SK-N-SH (cell line): ENCODE data around the gene CIDEC. TPM values are rescaled to one million over a fixed set of nuclear protein-coding genes. Genes with fewer than 3 reads are reported as not detected.

Experiments
- CTCF ChIA-PET: fragments of 300-600, 350-600 bp; formaldehyde crosslinking; extraction: SDS; loops from one replicate; lab custom pipeline; 2021; lab: Yijun Ruan, JAX
- POLR2A ChIA-PET: fragments of 350-600 bp; sonication (Branson Sonifier 250); formaldehyde crosslinking; extraction: SDS; loops from one replicate; lab custom pipeline; 2020; ENCODE audit warnings: antibody characterized with exemption, inconsistent platforms; lab: Yijun Ruan, JAX
- DNase-seq: peaks from one replicate; pipeline ENCODE4 v3.0.0; 2012
- H2AFZ ChIP-seq: fragments of 200-600 bp; sonication (generic); 2 replicates; pipeline ENCODE4 v1.8.1; 2016; ENCODE audit warnings: antibody characterized with exemption, mild to moderate bottlenecking, low read depth
- H3F3A ChIP-seq: fragments of 200-600 bp; sonication (generic); replicated peaks from 2 replicates; pipeline ENCODE3; 2016; ENCODE audit warnings: antibody characterized with exemption, mild to moderate bottlenecking; ENCODE audit not compliant: insufficient read depth
- H3K27ac ChIP-seq, 2 experiments: fragments of 200-500 bp in 1 of 2; fragments of 200-600 bp in 1 of 2; sonication (Bioruptor generic) in 1 of 2; sonication (generic), shearing (Covaris generic) in 1 of 2; 2 replicates each; pipeline versions ENCODE4 v1.5.1 to v1.6.1; 2014 to 2016; ENCODE audit warnings: low read depth in 2 of 2, inconsistent platforms in 1 of 2, low read length in 1 of 2, mild to moderate bottlenecking in 1 of 2, mixed read lengths in 1 of 2
- H3K27me3 ChIP-seq: fragments of 200-600 bp; sonication (generic), shearing (Covaris generic); 2 replicates; pipeline ENCODE4 v1.6.1; 2016; ENCODE audit warnings: mixed run types; ENCODE audit not compliant: insufficient read depth
- H3K36me3 ChIP-seq, 2 experiments: fragments of 200-500 bp in 1 of 2; fragments of 200-600 bp in 1 of 2; sonication (Bioruptor generic) in 1 of 2; sonication (generic) in 1 of 2; replicated peaks in 1 of 2; 2 replicates each; pipeline versions ENCODE3 to v1.5.1; 2014 to 2016; ENCODE audit warnings: low read length in 1 of 2, mild to moderate bottlenecking in 1 of 2; ENCODE audit not compliant: insufficient read depth in 2 of 2, control insufficient read depth in 1 of 2
- H3K4me1 ChIP-seq, 2 experiments: fragments of 200-500 bp in 1 of 2; fragments of 200-600 bp in 1 of 2; sonication (Bioruptor generic) in 1 of 2; sonication (generic), shearing (Covaris generic) in 1 of 2; 2 replicates each; pipeline versions ENCODE4 v1.5.1 to v1.6.1; 2014 to 2016; ENCODE audit warnings: low read depth in 1 of 2, low read length in 1 of 2, mixed run types in 1 of 2; ENCODE audit not compliant: insufficient read depth in 2 of 2, control insufficient read depth in 1 of 2
- H3K4me2 ChIP-seq: fragments of 200-600 bp; sonication (generic), shearing (Covaris generic); 2 replicates; pipeline ENCODE4 v1.6.1; 2017; ENCODE audit warnings: mixed run types
- H3K4me3 ChIP-seq, 2 experiments: fragments of 200-500 bp in 1 of 2; fragments of 200-600 bp in 1 of 2; sonication (Bioruptor generic) in 1 of 2; sonication (generic), shearing (Covaris generic) in 1 of 2; 2 replicates each; pipeline versions ENCODE4 v1.5.1 to v1.8.1; 2014 to 2016; ENCODE audit warnings: low read depth in 2 of 2, inconsistent platforms in 1 of 2, low read length in 1 of 2, mild to moderate bottlenecking in 1 of 2, mixed read lengths in 1 of 2, moderate library complexity in 1 of 2
- H3K79me2 ChIP-seq: fragments of 200-600 bp; sonication (generic); 2 replicates; pipeline ENCODE4 v1.8.1; 2017; ENCODE audit warnings: mild to moderate bottlenecking; ENCODE audit not compliant: insufficient read depth
- H3K9ac ChIP-seq: fragments of 200-600 bp; sonication (generic); 2 replicates; pipeline ENCODE4 v1.6.1; 2017; ENCODE audit warnings: mixed run types
- H3K9me2 ChIP-seq: fragments of 200-600 bp; sonication (generic); 2 replicates; pipeline ENCODE4 v1.6.1; 2017; ENCODE audit warnings: mixed run types
- H3K9me3 ChIP-seq: fragments of 200-600 bp; sonication (generic); 2 replicates; pipeline ENCODE4 v1.6.1; 2017; ENCODE audit warnings: mixed run types, mild to moderate bottlenecking, moderate library complexity
- H4K20me1 ChIP-seq: fragments of 200-600 bp; sonication (generic); 2 replicates; pipeline ENCODE4 v1.6.1; 2017; ENCODE audit warnings: mild to moderate bottlenecking, mixed run types; ENCODE audit not compliant: insufficient read depth
- CHD2 ChIP-seq: fragments of 150-350 bp; IDR thresholded peaks from 2 replicates; pipeline ENCODE4 v1.6.1; 2018; ENCODE audit warnings: low read length; ENCODE audit not compliant: partially characterized antibody
- EP300 ChIP-seq, 2 experiments: IDR thresholded peaks; 2 replicates each; pipeline versions ENCODE4 v1.4.0 to v1.6.1; 2012; ENCODE audit warnings: borderline replicate concordance in 1 of 2, low read depth in 1 of 2, low read length in 1 of 2
- EZH2phosphoT487 ChIP-seq: fragments of 200-600 bp; sonication (generic); IDR thresholded peaks from 2 replicates; pipeline ENCODE4 v1.6.1; 2017; ENCODE audit warnings: low read depth, mixed run types, mild to moderate bottlenecking, antibody characterized with exemption, moderate library complexity, borderline replicate concordance
- FOXM1 ChIP-seq: IDR thresholded peaks from 2 replicates; pipeline ENCODE4 v1.4.0; 2012; ENCODE audit warnings: low read depth, mild to moderate bottlenecking
- MXI1 ChIP-seq: IDR thresholded peaks from 2 replicates; pipeline ENCODE4 v1.6.1; 2012; ENCODE audit warnings: mild to moderate bottlenecking, low read depth, low read length, improper control_type of control experiment
- NRF1 ChIP-seq: IDR thresholded peaks from 2 replicates; pipeline ENCODE4 v1.6.1; 2012; ENCODE audit warnings: low read depth, mild to moderate bottlenecking, low read length
- RAD21 ChIP-seq: IDR thresholded peaks from 2 replicates; pipeline ENCODE4 v1.6.1; 2012; ENCODE audit warnings: mild to moderate bottlenecking, low read length
- RCOR1 ChIP-seq: fragments of 150-350 bp; IDR thresholded peaks from 2 replicates; pipeline ENCODE4 v1.6.1; 2017; ENCODE audit warnings: antibody characterized with exemption, low read length
- RFX5 ChIP-seq: IDR thresholded peaks from 2 replicates; pipeline ENCODE4 v1.6.1; 2012; ENCODE audit warnings: mild to moderate bottlenecking, improper control_type of control experiment, low read length
- SIN3A ChIP-seq: IDR thresholded peaks from 2 replicates; pipeline ENCODE4 v1.6.1; 2012; ENCODE audit warnings: low read depth, mild to moderate bottlenecking, low read length, moderate library complexity, borderline replicate concordance
- SMC3 ChIP-seq: IDR thresholded peaks from 2 replicates; pipeline ENCODE4 v1.6.1; 2012; ENCODE audit warnings: low read depth, low read length, improper control_type of control experiment
- TCF12 ChIP-seq: IDR thresholded peaks from 2 replicates; pipeline ENCODE4 v1.4.0; 2012
- TEAD4 ChIP-seq: IDR thresholded peaks from 2 replicates; pipeline ENCODE4 v1.4.0; 2012; ENCODE audit warnings: mild to moderate bottlenecking, borderline replicate concordance; ENCODE audit not compliant: insufficient read depth
- WGBS: methylation state at CpG from one replicate; pipeline ENCODE4 v1.1.6; 2017; ENCODE audit warnings: low lambda C conversion rate; 5-methylcytosine and 5-hydroxymethylcytosine counted together
- polyA plus RNA-seq, 3 experiments: library from polyadenylated mRNA; depleted of rRNA; stranded (reverse); fragments of >200 nt; gene quantifications; 2 replicates each; pipeline ENCODE4 v1.2.3, GENCODE V29; 2012
- TF ChIP-seq, protein P1 (sequence below): fragments of 150-350 bp; IDR thresholded peaks from 2 replicates; pipeline ENCODE4 v1.6.1; 2017; ENCODE audit warnings: antibody characterized with exemption, low read length, low read depth, borderline replicate concordance
- TF ChIP-seq, protein P2 (sequence below): IDR thresholded peaks from 2 replicates; pipeline ENCODE4 v1.4.0; 2012; ENCODE audit warnings: low read depth, borderline replicate concordance
- TF ChIP-seq, protein P3 (sequence below): IDR thresholded peaks from 2 replicates; pipeline ENCODE4 v1.4.0; 2012; ENCODE audit warnings: low read depth, borderline replicate concordance
- TF ChIP-seq, protein P4 (sequence below): IDR thresholded peaks from 2 replicates; pipeline ENCODE4 v1.6.1; 2012; ENCODE audit warnings: mild to moderate bottlenecking, low read depth, low read length, moderate library complexity
- TF ChIP-seq, protein P5 (sequence below): IDR thresholded peaks from 2 replicates; pipeline ENCODE4; 2012

Gene CIDEC
- polyA plus RNA-seq, 1 of the 3 experiments (the other 2 are of a cell fraction), result not detected

DNA sequence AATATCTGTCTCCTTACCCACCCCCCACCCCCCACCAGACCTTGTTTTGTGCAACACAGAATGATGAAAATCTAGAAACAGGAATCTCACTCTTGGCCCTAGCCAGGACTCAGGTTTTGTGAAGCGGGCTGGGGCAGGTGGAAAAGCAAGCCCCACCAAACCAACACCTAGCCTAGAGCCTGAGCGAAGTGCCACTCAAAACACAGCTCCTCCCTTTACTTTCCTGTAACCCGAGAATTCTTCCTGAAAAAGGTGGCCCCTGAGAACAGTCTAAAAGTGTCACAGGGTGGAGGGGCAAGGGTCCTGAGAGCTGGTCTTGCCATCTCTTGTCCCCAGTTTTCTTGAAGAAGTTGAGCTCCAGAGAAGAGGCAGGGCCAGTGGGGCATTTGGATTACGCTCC, 18.9 kb downstream of the CIDEC start:
- no peaks in the 10 kb centered on the region for H3F3A ChIP-seq
- WGBS, result 96% methylated on average over 4 of the region's 4 CpGs
- H3K4me3 ChIP-seq, result no peak overlapping the region
- H3K9me2 ChIP-seq, result no peaks in the 10 kb centered on the region
- no peaks in the 10 kb centered on the region for H3K79me2 ChIP-seq
- no peaks in the 10 kb centered on the region for H3K27me3 ChIP-seq
- no peaks in the 10 kb centered on the region for H3K9me3 ChIP-seq
- DNase-seq, result no peak
- H4K20me1 ChIP-seq, result no peaks in the 10 kb centered on the region
- ChIA-PET POLR2A (no interaction called here), CTCF (interaction anchor here (0.6 kb wide), 1 partner anchor 12 kb away, joined by 3 read pairs; no protein-coding TSS in a partner anchor)
- TF ChIP-seq, protein P1, sequence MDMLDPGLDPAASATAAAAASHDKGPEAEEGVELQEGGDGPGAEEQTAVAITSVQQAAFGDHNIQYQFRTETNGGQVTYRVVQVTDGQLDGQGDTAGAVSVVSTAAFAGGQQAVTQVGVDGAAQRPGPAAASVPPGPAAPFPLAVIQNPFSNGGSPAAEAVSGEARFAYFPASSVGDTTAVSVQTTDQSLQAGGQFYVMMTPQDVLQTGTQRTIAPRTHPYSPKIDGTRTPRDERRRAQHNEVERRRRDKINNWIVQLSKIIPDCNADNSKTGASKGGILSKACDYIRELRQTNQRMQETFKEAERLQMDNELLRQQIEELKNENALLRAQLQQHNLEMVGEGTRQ, result no peak
- TF ChIP-seq FOXM1 (no peak), EP300 (IDR thresholded peaks at IDR 0.05; ENCODE audit: borderline replicate concordance in 1 of 2, low read depth in 1 of 2, low read length in 1 of 2) (no peak), CHD2 (no peak), TEAD4 (no peak), SIN3A (no peak), RAD21 (no peak), EZH2phosphoT487 (no peak), RCOR1 (no peak), TCF12 (no peak), NRF1 (no peak), MXI1 (no peak), RFX5 (no peak), SMC3 (no peak)
- TF ChIP-seq, protein P2, sequence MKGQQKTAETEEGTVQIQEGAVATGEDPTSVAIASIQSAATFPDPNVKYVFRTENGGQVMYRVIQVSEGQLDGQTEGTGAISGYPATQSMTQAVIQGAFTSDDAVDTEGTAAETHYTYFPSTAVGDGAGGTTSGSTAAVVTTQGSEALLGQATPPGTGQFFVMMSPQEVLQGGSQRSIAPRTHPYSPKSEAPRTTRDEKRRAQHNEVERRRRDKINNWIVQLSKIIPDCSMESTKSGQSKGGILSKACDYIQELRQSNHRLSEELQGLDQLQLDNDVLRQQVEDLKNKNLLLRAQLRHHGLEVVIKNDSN, result no peak
- TF ChIP-seq, protein P3, sequence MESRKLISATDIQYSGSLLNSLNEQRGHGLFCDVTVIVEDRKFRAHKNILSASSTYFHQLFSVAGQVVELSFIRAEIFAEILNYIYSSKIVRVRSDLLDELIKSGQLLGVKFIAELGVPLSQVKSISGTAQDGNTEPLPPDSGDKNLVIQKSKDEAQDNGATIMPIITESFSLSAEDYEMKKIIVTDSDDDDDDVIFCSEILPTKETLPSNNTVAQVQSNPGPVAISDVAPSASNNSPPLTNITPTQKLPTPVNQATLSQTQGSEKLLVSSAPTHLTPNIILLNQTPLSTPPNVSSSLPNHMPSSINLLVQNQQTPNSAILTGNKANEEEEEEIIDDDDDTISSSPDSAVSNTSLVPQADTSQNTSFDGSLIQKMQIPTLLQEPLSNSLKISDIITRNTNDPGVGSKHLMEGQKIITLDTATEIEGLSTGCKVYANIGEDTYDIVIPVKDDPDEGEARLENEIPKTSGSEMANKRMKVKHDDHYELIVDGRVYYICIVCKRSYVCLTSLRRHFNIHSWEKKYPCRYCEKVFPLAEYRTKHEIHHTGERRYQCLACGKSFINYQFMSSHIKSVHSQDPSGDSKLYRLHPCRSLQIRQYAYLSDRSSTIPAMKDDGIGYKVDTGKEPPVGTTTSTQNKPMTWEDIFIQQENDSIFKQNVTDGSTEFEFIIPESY, result no peak
- TF ChIP-seq, protein P4, sequence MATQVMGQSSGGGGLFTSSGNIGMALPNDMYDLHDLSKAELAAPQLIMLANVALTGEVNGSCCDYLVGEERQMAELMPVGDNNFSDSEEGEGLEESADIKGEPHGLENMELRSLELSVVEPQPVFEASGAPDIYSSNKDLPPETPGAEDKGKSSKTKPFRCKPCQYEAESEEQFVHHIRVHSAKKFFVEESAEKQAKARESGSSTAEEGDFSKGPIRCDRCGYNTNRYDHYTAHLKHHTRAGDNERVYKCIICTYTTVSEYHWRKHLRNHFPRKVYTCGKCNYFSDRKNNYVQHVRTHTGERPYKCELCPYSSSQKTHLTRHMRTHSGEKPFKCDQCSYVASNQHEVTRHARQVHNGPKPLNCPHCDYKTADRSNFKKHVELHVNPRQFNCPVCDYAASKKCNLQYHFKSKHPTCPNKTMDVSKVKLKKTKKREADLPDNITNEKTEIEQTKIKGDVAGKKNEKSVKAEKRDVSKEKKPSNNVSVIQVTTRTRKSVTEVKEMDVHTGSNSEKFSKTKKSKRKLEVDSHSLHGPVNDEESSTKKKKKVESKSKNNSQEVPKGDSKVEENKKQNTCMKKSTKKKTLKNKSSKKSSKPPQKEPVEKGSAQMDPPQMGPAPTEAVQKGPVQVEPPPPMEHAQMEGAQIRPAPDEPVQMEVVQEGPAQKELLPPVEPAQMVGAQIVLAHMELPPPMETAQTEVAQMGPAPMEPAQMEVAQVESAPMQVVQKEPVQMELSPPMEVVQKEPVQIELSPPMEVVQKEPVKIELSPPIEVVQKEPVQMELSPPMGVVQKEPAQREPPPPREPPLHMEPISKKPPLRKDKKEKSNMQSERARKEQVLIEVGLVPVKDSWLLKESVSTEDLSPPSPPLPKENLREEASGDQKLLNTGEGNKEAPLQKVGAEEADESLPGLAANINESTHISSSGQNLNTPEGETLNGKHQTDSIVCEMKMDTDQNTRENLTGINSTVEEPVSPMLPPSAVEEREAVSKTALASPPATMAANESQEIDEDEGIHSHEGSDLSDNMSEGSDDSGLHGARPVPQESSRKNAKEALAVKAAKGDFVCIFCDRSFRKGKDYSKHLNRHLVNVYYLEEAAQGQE, result no peak
- TF ChIP-seq, protein P5, sequence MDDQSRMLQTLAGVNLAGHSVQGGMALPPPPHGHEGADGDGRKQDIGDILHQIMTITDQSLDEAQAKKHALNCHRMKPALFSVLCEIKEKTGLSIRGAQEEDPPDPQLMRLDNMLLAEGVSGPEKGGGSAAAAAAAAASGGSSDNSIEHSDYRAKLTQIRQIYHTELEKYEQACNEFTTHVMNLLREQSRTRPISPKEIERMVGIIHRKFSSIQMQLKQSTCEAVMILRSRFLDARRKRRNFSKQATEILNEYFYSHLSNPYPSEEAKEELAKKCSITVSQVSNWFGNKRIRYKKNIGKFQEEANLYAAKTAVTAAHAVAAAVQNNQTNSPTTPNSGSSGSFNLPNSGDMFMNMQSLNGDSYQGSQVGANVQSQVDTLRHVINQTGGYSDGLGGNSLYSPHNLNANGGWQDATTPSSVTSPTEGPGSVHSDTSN, result no peak
- no peak overlapping the region for H3K9ac ChIP-seq
- H2AFZ ChIP-seq, result no peak overlapping the region
- no peak overlapping the region for H3K4me2 ChIP-seq
- H3K27ac ChIP-seq, result no peak overlapping the region
- peaks cover 5 to 7% of the 10 kb centered on the region in 2 experiments; a peak in 2 of 4 replicates for H3K4me1 ChIP-seq
- no peaks in the 10 kb centered on the region for H3K36me3 ChIP-seq
